ENCODE measurements around the gene SPRY1.

SPRY1 gene

GRCh38 chr4:123411514-123411913 is 14.9 kb downstream of the SPRY1 start:
- H3K36me3 Mint-ChIP-seq (ENCODE audit: low read depth): peaks cover 3% of the 10 kb centered on the region
- no peak overlapping the region for H3K4me3 Mint-ChIP-seq
- H3K9me3 Mint-ChIP-seq: no peaks in the 10 kb centered on the region
- peak overlapping the region; percentile 67 for H3K27ac Mint-ChIP-seq
- H3K27me3 Mint-ChIP-seq (ENCODE audit: low read depth): no peaks in the 10 kb centered on the region
- peaks cover 37% of the 10 kb centered on the region for H3K4me1 Mint-ChIP-seq (ENCODE audit: low read depth)

GRCh38 chr4:123412091-123412505 is 15.5 kb downstream of the SPRY1 start:
- H3K4me1 Mint-ChIP-seq (ENCODE audit: low read depth): peaks cover 41% of the 10 kb centered on the region
- peak overlapping the region; percentile 84 for H3K27ac Mint-ChIP-seq
- H3K4me3 Mint-ChIP-seq: peak overlapping the region; percentile 69
- no peaks in the 10 kb centered on the region for H3K9me3 Mint-ChIP-seq
- H3K27me3 Mint-ChIP-seq (ENCODE audit: low read depth): no peaks in the 10 kb centered on the region
- peaks cover 2% of the 10 kb centered on the region for H3K36me3 Mint-ChIP-seq (ENCODE audit: low read depth)

- H3K4me3 Mint-ChIP-seq: peak overlapping the region; percentile 20
- H3K27ac Mint-ChIP-seq: peak overlapping the region; percentile 79
- no peaks in the 10 kb centered on the region for H3K27me3 Mint-ChIP-seq (ENCODE audit: low read depth)
- no peaks in the 10 kb centered on the region for H3K9me3 Mint-ChIP-seq
- peaks cover 2% of the 10 kb centered on the region for H3K36me3 Mint-ChIP-seq (ENCODE audit: low read depth)
- H3K4me1 Mint-ChIP-seq (ENCODE audit: low read depth): peaks cover 47% of the 10 kb centered on the region
Measured at GRCh38 chr4:123412700-123413512, 16.3 kb downstream of the SPRY1 start.

GRCh38 chr4:123415576-123415975 is 19.0 kb downstream of the SPRY1 start:
- Mint-ChIP-seq H3K27me3 (ENCODE audit: low read depth) (no peaks in the 10 kb centered on the region), H3K36me3 (ENCODE audit: low read depth) (peaks cover 2% of the 10 kb centered on the region), H3K4me1 (ENCODE audit: low read depth) (peaks cover 68% of the 10 kb centered on the region)

GRCh38 chr4:123415977-123416376 is 19.4 kb downstream of the SPRY1 start:
- peaks cover 70% of the 10 kb centered on the region for H3K4me1 Mint-ChIP-seq (ENCODE audit: low read depth)
- H3K4me3 Mint-ChIP-seq: peak overlapping the region; percentile 21

More at GRCh38 chr4:123415576-123415975, 19.0 kb downstream of the SPRY1 start:
- Mint-ChIP-seq H3K27ac (no peak overlapping the region), H3K4me3 (no peak overlapping the region), H3K9me3 (no peaks in the 10 kb centered on the region)

GRCh38 chr4:123417813-123418212 is 21.2 kb downstream of the SPRY1 start:
- H3K4me1 Mint-ChIP-seq (ENCODE audit: low read depth): peaks cover 72% of the 10 kb centered on the region
- H3K27me3 Mint-ChIP-seq (ENCODE audit: low read depth): no peaks in the 10 kb centered on the region
- no peak overlapping the region for H3K4me3 Mint-ChIP-seq
- H3K9me3 Mint-ChIP-seq: no peaks in the 10 kb centered on the region
- H3K36me3 Mint-ChIP-seq (ENCODE audit: low read depth): peaks cover 2% of the 10 kb centered on the region
- peak overlapping the region; percentile 71 for H3K27ac Mint-ChIP-seq

More at GRCh38 chr4:123415977-123416376, 19.4 kb downstream of the SPRY1 start:
- Mint-ChIP-seq H3K27me3 (ENCODE audit: low read depth) (no peaks in the 10 kb centered on the region), H3K27ac (peak overlapping the region; percentile 62), H3K9me3 (no peaks in the 10 kb centered on the region), H3K36me3 (ENCODE audit: low read depth) (peaks cover 2% of the 10 kb centered on the region)

- peak overlapping the region; percentile 43 for H3K4me3 Mint-ChIP-seq
- H3K36me3 Mint-ChIP-seq (ENCODE audit: low read depth): peaks cover 2% of the 10 kb centered on the region
- no peaks in the 10 kb centered on the region for H3K9me3 Mint-ChIP-seq
- peaks cover 70% of the 10 kb centered on the region for H3K4me1 Mint-ChIP-seq (ENCODE audit: low read depth)
- peak overlapping the region; percentile 71 for H3K27ac Mint-ChIP-seq
- no peaks in the 10 kb centered on the region for H3K27me3 Mint-ChIP-seq (ENCODE audit: low read depth)
Measured at GRCh38 chr4:123418351-123418931, 21.8 kb downstream of the SPRY1 start.

- Mint-ChIP-seq H3K4me1 (ENCODE audit: low read depth) (peaks cover 69% of the 10 kb centered on the region), H3K27ac (peak overlapping the region; percentile 80), H3K4me3 (peak overlapping the region; percentile 15), H3K27me3 (ENCODE audit: low read depth) (no peaks in the 10 kb centered on the region), H3K36me3 (ENCODE audit: low read depth) (peaks cover 2% of the 10 kb centered on the region), H3K9me3 (no peaks in the 10 kb centered on the region)
Measured at GRCh38 chr4:123419885-123420755, 23.5 kb downstream of the SPRY1 start.

- Mint-ChIP-seq H3K4me1 (ENCODE audit: low read depth) (peaks cover 62% of the 10 kb centered on the region), H3K9me3 (peaks cover 9% of the 10 kb centered on the region), H3K27me3 (ENCODE audit: low read depth) (no peaks in the 10 kb centered on the region), H3K4me3 (peak overlapping the region; percentile 63), H3K27ac (peak overlapping the region; percentile 90), H3K36me3 (ENCODE audit: low read depth) (peaks cover 2% of the 10 kb centered on the region)
Measured at GRCh38 chr4:123421227-123421936, 24.8 kb downstream of the SPRY1 start.

GRCh38 chr4:123421937-123422781 is 25.6 kb downstream of the SPRY1 start:
- Mint-ChIP-seq H3K4me1 (ENCODE audit: low read depth) (peaks cover 55% of the 10 kb centered on the region), H3K9me3 (peaks cover 15% of the 10 kb centered on the region), H3K36me3 (ENCODE audit: low read depth) (peaks cover 2% of the 10 kb centered on the region), H3K27ac (peak overlapping the region; percentile 90), H3K27me3 (ENCODE audit: low read depth) (no peaks in the 10 kb centered on the region), H3K4me3 (peak overlapping the region; percentile 63)

- H3K27me3 Mint-ChIP-seq (ENCODE audit: low read depth): no peaks in the 10 kb centered on the region
- peak overlapping the region; percentile 13 for H3K27ac Mint-ChIP-seq
- peaks cover 41% of the 10 kb centered on the region for H3K4me1 Mint-ChIP-seq (ENCODE audit: low read depth)
- peaks cover 9% of the 10 kb centered on the region for H3K36me3 Mint-ChIP-seq (ENCODE audit: low read depth)
- H3K9me3 Mint-ChIP-seq: peaks cover 30% of the 10 kb centered on the region
- no peak overlapping the region for H3K4me3 Mint-ChIP-seq
Measured at GRCh38 chr4:123423819-123424218, 27.2 kb downstream of the SPRY1 start.

GRCh38 chr4:123427951-123428350 is 31.4 kb downstream of the SPRY1 start:
- Mint-ChIP-seq H3K27ac (no peak overlapping the region), H3K4me3 (no peak overlapping the region), H3K27me3 (ENCODE audit: low read depth) (no peaks in the 10 kb centered on the region), H3K4me1 (ENCODE audit: low read depth) (peaks cover 9% of the 10 kb centered on the region), H3K9me3 (peaks cover 35% of the 10 kb centered on the region), H3K36me3 (ENCODE audit: low read depth) (peaks cover 9% of the 10 kb centered on the region)

GRCh38 chr4:123430031-123430430 is 33.4 kb downstream of the SPRY1 start:
- no peak overlapping the region for H3K4me3 Mint-ChIP-seq
- H3K4me1 Mint-ChIP-seq (ENCODE audit: low read depth): no peaks in the 10 kb centered on the region
- H3K9me3 Mint-ChIP-seq: peaks cover 35% of the 10 kb centered on the region
- peaks cover 4% of the 10 kb centered on the region for H3K27me3 Mint-ChIP-seq (ENCODE audit: low read depth)
- no peak overlapping the region for H3K27ac Mint-ChIP-seq
- peaks cover 9% of the 10 kb centered on the region for H3K36me3 Mint-ChIP-seq (ENCODE audit: low read depth)

Data from T-helper 1 cell treated with Interleukin-12 subunit alpha and Interleukin-12 subunit beta and Interleukin-4 antibody, amounts not matched to agents 30 μg/mL and 1 μg/mL, for 36 hours (primary cell).